T-helper 2 cell treated with Interferon-gamma antibody and Interleukin-4, amounts not matched to agents 100 ng/mL and 5 ng/mL, for 36 hours (primary cell): Measurements from ENCODE around the gene CPXM1. TPM values are rescaled to one million over a fixed set of nuclear protein-coding genes. Genes with fewer than 3 reads are reported as not detected.
"Not testable (repeated sequence)": the region's sequence is repeated elsewhere in the genome, so short reads cannot be mapped to it uniquely, and the experiment has no call there.

ENCODE experiments used
- intact Hi-C: fragments of 100-400 bp; cut with micrococcal nuclease; formaldehyde crosslinking; loops from one replicate; pipeline ENCODE4 v1.15.1; 2023
- total RNA-seq: library from RNA; stranded (reverse); gene quantifications from 2 replicates; pipeline ENCODE4 v1.2.3, GENCODE V29; 2022

Gene CPXM1
- total RNA-seq, 1 donor from 2014 or later: 0.45 TPM

GRCh38 chr20:2822073-2822472, 21.6 kb upstream of the CPXM1 start:
- intact Hi-C loops: no loop called here

- intact Hi-C loops: no loop called here
Measured at GRCh38 chr20:2820896-2821869, 20.8 kb upstream of the CPXM1 start.

DNA sequence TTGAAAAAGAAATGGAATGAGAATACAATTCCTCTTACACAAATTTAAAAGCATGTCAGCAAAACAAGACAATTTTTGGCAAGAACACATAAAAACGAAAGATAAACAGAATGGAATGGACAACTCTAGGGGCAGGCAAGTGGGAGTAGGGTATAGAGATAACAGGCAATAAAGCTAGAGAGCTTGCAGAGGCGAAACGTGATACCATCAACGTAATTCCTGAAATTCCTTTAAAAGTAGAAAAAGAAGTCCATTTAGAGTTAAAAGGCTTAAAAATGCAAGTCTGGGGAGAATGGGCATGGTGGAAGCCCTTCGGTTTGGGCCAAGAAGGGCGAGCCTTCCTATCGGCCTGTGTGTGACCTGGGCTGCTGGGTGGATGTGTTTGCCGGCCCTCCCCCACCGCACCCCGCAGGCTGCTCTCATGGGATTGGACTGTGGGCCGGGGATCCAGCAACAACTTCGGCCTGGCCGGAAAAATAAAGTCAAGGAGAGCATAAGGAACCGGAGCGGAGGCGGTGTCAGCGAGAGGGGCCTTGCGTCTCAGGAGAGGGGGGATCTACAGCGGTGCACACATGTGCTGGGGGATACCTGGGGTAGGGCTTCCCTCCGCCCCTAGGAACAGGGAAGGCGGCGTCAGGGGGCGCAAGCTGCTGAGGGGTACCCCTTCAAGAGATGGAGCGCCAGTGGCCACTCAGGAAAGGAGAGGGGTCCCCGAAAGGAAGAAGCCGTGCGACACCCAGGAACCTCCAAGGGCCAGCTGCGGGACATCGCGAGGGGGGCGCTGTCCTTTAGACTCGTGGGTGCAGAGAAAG, 19.9 kb upstream of the CPXM1 start:
- intact Hi-C loops: no loop called here

DNA sequence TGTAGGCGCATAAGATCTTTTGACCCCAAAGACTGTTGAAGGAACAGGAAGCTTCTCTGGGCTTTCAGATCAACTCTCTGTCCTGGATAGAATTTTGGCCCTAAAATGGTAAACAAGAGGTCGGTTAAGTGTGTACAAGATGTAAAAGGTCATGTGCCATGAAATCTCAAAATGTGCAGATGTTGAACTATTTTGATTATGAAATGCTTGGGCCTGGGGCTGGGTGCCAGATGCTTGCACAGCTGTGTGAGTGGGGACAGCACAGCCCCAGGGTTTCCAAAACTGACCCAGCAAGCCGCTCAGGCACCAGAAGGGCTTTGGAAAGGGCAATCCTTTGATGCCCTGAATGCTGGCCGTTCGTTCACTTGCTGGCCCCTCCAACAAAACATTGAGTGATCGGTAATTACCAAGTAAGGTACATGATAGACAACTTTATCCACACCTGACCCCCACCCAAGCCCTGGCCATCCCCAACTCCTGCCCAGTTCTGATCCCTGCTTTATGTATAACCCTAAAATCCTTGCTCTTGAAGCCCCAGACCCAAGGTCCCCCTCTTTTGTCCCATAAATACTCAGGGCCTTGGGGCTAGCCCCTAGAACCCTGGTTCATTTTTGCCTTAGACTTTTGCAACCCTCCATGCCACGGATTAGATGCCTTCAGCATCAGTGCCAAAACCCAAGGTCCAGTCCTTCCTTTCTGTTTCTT, 17.6 kb upstream of the CPXM1 start:
- intact Hi-C loops: no loop called here

DNA sequence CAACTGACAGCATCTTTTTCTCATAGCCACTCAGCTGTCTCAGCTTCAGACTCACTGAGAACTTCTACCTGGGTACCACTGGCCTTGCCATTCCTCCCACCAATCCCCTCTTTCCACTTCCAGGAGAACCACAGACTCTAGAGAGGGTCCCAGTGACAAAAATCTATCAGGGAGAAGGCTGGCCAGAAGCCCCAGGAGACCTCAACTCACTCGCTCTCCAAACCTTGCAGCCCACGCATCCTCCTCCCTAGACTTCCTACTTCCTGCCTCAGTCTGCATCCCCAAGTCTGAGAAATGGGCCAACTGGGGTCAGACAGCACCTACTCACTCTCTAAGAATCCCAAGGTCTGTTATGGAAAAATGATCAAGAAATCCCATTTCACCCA, 16.9 kb upstream of the CPXM1 start:
- intact Hi-C loops: no loop called here

DNA sequence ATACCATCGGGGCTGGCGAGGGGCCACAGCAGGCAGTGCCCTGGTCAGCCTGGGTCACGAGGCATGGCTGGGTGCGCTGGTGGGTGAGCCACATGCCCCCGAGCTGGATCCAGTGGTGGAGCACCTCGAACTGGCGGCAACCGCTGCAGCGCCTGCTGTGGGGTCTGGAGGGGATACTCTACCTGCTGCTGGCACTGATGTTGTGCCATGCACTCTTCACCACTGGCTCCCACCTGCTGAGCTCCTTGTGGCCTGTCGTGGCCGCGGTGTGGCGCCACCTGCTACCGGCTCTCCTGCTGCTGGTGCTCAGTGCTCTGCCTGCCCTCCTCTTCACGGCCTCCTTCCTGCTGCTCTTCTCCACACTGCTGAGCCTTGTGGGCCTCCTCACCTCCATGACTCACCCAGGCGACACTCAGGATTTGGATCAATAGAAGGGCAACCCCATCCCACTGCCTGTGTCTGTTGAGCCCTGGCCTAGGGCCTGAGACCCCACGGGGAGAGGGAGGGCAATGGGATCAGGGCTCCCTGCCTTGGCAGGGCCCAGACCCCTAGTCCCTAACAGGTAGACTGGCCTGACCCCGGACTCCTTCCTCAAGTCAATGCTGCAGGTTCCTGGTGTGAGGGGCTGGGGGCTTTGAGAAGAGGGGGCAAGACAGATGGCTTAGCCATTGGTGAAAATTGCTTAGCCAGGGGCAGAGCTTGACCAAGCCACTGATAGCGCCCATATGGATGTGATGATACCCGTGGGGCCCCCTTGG, 16.3 kb upstream of the CPXM1 start:
- intact Hi-C loops: no loop called here

GRCh38 chr20:2816030-2816582, 15.7 kb upstream of the CPXM1 start, which contains the start of gene TMEM239:
TSS of gene TMEM239 (plus strand) at chr20:2816364. CDS start at chr20:2816555, 191 bp downstream.
- intact Hi-C loops: no loop called here

GRCh38 chr20:2815242-2815900, 14.9 kb upstream of the CPXM1 start:
- intact Hi-C loops: no loop called here

DNA sequence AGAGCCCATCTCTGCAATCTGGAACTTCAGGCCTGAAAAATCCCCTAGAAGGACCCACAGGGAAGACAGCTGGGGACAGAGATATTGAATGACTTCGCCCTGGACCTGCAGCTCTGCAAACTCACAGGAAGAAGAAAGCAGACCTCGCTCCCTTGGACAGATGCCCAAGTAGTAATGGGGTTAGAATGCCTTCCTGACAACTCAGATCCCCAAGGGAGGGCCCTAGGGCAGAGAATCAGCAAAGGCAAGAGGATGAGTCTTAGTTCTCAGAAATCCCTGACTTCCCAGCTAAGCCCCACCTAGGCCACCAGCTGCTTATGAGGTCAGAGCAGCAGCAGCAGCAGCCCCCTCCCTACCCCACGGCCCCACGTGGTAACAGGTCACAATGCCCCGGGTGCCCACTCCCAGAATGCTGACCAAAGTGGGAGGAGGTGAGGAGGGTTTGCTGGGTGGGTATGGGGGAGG, 14.2 kb upstream of the CPXM1 start, which contains the start of gene C20orf141:
Gene C20orf141 (plus strand): TSS at position 401 of the 465 bp plus-strand sequence. CDS start 198 bp downstream, outside the sequence.
- intact Hi-C loops: no loop called here

DNA sequence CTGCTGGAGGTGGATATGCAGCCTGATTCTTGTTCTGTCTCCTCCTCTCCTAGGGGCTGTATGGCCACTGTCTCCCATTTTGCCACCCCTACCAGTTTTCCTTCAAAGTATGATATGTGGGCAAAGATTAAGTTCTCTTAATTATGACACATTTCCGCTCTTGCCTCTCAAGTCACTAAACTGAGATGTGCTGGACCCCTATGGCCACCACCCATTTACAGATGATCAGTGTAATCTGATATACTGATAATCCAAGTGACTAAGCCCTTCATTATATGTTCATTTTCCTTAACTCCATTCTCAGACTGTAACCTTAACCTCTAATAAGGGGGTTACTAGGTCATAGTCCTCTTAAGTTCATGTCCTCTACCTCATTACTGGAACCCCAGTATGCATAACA, 13.6 kb upstream of the CPXM1 start:
- intact Hi-C loops: no loop called here

DNA sequence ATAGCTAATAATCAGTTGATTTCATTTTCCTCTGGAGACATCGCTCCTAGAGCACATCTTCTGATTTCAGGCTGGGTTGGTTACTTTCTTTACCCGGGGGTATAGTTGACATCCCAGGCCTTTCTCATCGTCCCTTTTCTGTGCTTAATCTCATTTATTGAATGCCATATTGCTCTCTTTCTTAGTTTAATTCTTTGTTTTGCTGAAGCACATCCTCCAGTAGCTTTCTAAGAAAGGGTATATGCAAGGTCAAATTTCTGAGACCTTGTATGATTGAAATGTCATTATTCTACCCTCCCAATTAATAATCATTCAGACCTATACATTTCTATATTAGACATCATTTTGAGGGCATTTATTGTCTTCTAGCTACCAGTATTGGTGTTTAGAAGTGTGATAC, 11.8 kb upstream of the CPXM1 start:
- intact Hi-C loops: no loop called here

- intact Hi-C loops: no loop called here
Measured at GRCh38 chr20:2809690-2810089, 9.3 kb upstream of the CPXM1 start.

GRCh38 chr20:2807929-2808328, 7.5 kb upstream of the CPXM1 start:
- intact Hi-C loops: not testable (repeated sequence)

DNA sequence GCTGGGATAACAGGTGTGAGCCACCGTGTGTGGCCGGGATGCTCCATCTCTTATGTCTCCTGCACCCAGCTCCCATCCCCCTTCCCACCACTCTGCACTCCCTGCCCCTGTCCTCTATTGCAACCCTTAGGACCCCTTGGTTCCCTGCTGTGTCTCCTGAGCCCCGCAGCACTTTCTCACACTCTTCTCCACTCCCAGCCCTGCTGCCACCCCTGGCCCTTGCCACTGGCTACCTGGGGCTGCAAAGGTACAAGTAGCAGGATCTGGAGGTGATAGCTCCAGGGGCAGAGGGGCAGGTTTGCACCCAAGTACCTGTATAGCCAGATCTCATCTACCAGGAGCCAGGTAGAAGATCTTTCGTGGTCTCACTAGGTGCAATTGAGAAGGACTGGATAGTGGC, 6.6 kb upstream of the CPXM1 start:
- intact Hi-C loops: no loop called here

- intact Hi-C loops: no loop called here
Measured at GRCh38 chr20:2806351-2806701, 5.9 kb upstream of the CPXM1 start.

DNA sequence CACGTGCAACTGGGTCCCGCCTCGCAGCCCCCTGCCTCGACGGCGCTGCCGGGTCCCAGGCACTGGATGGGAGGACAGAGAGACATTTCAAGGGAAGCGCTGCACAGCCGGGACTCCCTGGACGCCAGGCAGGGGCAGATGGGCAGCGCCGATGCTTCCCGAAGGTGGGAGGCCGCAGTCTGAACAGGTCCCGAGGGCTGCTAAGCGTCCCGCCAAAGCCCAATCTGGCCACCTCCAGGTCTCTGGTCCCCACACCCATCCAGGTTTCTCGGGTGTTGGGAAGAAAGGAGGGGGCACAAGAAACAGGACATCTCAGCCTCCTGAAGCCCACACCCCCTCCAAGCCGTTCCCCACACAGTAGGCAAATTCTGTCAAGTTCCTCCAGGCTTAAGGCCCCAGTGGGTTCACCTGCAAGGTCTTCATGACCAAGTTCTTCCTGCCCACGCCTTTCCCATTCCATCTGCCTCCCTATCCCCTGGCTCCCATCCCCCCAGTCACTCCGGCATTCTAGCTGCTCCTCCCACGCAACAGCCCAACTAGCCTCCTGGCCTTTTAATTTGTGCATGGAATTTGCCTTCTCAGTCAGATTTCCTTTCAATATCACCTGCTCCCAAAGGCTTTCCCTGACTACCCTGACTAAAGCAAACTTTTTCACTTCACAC, 5.4 kb upstream of the CPXM1 start:
- intact Hi-C loops: no loop called here

DNA sequence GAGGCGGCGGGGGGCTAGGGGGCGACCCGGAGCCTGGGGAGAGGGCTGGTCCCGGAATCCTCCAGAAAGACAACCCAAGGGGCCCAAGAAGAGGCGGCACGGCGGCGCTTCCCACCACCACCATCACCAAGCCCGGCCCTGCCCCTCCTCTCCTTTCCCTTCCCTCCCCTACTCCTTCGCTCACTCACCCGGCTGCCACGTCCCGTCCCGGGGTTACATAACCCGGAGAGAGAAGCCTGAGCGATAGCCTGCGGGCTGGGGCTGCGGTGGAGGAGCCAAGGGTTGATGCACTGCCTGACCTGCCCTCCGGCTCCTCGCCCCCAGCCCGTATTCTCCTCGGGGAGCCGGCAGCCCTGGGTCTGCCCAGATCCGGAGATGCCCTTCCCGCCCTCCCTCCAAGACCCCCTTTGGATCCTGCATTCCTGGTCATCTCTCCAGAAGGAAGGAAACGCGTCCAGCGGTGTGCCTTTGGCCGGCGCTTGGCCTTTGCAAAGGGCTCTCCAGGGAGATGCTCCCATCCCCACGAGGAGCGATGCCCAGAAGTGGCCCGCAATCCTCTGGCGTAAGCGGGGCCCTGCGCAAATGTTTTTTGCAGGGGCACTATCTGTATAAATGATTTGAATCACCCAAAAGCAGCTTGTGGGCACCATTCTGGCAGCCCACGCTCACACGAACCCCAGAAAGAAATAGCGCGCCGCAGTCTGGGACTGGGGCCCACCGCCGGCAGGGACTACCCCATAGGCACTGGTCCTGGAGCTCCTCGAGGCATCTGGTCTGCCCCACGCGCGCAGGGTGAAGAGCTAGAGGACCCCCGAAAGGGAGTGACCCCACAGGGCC, 4.6 kb upstream of the CPXM1 start:
- intact Hi-C loops: no loop called here

- intact Hi-C loops: no loop called here
Measured at GRCh38 chr20:2804041-2804828, 3.8 kb upstream of the CPXM1 start.
